BE2C (cell line): Measurements from ENCODE around the gene CDHR1.

Experiments used
- DNase-seq: peaks from one replicate; pipeline ENCODE4 v3.0.0-alpha.2; 2020
- H3K27me3 ChIP-seq: fragments of 250-450 bp; sonication (Bioruptor Pico); 2 replicates; pipeline ENCODE4 v1.5.1; 2020; ENCODE audit warnings: mild to moderate bottlenecking
- H3K36me3 ChIP-seq: fragments of 250-450 bp; sonication (Bioruptor Pico); 2 replicates; pipeline ENCODE4 v1.5.1; 2020; ENCODE audit warnings: mild to moderate bottlenecking
- H3K4me1 ChIP-seq: fragments of 250-450 bp; sonication (Bioruptor Pico); 2 replicates; pipeline ENCODE4 v1.5.1; 2020
- H3K4me3 ChIP-seq: 2 replicates; pipeline ENCODE4 v1.5.1; 2011; ENCODE audit warnings: low read depth, low read length
- H3K9me3 ChIP-seq: fragments of 250-450 bp; sonication (Bioruptor Pico); 2 replicates; pipeline ENCODE4 v1.5.1; 2020
- CTCF ChIP-seq: IDR thresholded peaks from 2 replicates; pipeline ENCODE4 v1.5.1; 2012; ENCODE audit warnings: mild to moderate bottlenecking, low read depth, low read length

CDHR1 gene

DNA sequence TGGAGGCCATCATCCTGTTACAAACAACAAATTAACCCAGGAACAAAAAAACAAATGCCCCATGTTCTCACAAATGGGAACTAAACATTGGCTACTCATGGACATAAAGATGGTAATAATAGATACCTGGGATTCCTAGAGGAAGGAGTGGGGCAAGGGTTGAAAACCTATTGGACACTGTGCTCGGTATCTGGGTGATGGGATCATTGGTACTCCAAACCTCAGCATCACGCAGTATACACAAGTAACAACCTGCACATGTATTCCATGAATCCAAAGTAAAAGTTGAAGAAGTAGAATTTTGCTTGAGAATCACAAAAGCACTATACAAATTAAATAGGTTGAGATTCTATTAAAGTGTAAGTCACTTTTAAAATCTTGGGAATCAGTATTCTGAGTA, 38.3 kb upstream of the CDHR1 start:
- Histone ChIP-seq H3K36me3 (peaks cover 20% of the 10 kb centered on the region), H3K4me1 (no peaks in the 10 kb centered on the region), H3K4me3 (no peak overlapping the region), H3K9me3 (no peaks in the 10 kb centered on the region), H3K27me3 (no peaks in the 10 kb centered on the region)
- no peak for DNase-seq
- TF ChIP-seq CTCF = no peak

GRCh38 chr10:84156768-84157167, 37.6 kb upstream of the CDHR1 start:
- TF ChIP-seq CTCF = no peak
- peaks cover 16% of the 10 kb centered on the region for H3K36me3 ChIP-seq
- DNase-seq = peak; percentile 24
- H3K27me3 ChIP-seq = no peaks in the 10 kb centered on the region
- H3K4me1 ChIP-seq = no peaks in the 10 kb centered on the region
- H3K4me3 ChIP-seq = no peak overlapping the region
- H3K9me3 ChIP-seq = no peaks in the 10 kb centered on the region

DNA sequence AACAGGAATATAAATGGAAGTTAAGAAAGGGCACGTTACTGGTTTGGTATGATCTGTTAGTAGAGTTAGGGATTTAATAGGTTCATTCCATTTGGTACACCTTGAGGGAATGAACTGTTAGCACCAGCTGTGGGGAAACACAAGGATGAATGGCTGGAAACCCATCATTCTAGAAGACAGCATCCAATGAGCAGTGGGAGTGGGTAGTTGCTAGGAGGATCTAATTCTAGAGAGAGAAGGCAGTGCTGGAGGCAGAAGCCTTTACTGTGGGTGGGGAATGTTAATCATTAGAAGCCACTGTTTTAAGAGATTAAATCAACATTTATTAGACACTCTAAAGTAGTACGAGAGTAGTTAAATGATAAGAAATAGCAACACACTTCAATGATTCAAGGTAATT, 36.3 kb upstream of the CDHR1 start:
- no peaks in the 10 kb centered on the region for H3K27me3 ChIP-seq
- no peak overlapping the region for H3K4me3 ChIP-seq
- H3K36me3 ChIP-seq = peaks cover 5% of the 10 kb centered on the region
- TF ChIP-seq CTCF = no peak
- H3K9me3 ChIP-seq = no peaks in the 10 kb centered on the region
- no peak for DNase-seq
- H3K4me1 ChIP-seq = no peaks in the 10 kb centered on the region

DNA sequence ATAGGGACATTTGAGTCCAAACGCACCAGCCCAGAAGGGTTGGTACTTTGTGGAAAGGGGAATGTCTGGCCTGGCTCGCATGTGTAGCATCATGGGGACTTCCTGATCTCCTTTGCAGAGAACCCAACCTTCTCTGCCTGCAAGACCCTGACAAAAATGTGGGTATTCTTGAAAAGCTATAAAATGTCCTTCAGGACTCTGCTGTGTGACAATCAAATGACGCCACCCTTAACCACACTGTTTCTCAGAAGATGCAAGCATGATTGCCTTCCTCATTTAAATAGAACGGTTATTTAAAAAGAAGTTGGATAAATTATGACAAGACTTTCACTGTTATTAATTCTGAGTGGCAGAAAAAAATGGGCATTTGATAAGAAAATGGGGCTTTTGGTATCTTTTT, 35.8 kb upstream of the CDHR1 start:
- no peak for TF ChIP-seq CTCF
- H3K4me1 ChIP-seq = no peaks in the 10 kb centered on the region
- peaks cover 2% of the 10 kb centered on the region for H3K36me3 ChIP-seq
- no peaks in the 10 kb centered on the region for H3K27me3 ChIP-seq
- no peak for DNase-seq
- no peak overlapping the region for H3K4me3 ChIP-seq
- H3K9me3 ChIP-seq = no peaks in the 10 kb centered on the region

DNA sequence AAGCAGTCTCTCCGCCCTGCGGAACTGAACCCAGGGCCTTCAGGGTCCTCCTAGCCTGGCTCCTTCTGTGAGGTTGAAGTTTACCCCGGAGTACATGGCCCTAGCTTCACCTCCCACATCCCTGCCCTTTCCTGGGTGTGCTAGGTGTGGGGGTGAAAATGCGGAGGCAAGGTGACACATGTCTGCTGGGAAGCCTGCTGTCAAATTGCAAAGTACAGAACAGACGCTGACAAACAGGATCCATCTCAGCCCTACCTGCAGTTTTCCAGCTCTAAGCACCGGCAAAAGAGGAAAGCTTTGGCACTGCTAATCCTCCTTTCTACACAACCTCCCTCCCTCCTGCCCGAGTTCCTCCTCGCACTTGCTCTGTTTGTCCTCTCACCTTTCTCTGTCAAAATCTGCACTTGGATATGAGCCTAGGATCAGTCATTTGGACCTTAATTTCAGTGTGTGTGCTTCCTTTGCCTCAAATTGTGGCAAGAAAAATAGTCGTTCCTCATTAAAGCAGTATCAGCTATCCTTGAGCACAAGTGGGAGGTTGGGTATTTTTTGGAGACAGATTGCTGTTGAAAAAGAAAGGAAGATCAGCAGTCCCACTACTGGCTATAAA, 35.2 kb upstream of the CDHR1 start:
- no peaks in the 10 kb centered on the region for H3K9me3 ChIP-seq
- H3K4me1 ChIP-seq = no peaks in the 10 kb centered on the region
- no peaks in the 10 kb centered on the region; the same call in 1 of the 2 replicates for H3K36me3 ChIP-seq
- H3K4me3 ChIP-seq = no peak overlapping the region
- no peak for DNase-seq
- no peak for TF ChIP-seq CTCF
- no peaks in the 10 kb centered on the region for H3K27me3 ChIP-seq

DNA sequence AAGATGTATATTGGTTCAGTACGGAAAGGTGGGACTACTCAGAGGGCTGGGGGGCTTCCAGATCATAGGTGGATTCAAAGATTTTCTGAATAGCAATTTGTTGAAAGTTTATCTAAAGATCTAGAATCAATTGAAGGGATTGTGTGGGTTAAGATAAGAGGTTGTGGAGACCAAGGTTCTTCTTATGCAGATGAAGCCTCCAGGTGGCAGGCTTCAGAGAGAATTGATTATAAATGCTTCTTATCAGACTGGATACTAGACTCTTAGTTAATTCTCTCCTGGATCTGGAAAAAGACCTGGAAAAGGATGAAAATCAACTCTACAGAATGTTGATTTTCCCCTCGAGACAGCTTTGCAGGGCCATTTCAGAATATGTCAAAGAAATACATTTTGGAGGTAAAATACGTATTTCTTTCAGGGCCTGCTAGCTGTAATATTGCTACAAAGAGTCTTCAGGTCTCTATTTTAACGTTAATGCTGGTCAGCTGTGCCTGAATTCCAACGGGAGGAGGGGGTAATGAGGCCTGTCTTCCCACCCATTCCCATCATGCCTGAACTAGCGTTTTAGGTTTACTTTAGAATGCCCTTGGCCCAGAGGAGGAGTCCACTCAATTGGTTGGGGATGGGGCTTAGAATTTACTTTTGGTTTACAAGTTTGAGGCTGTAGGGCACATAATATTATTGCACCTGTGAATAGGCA, 33.5 kb upstream of the CDHR1 start:
- Histone ChIP-seq H3K4me1 (no peaks in the 10 kb centered on the region), H3K27me3 (no peaks in the 10 kb centered on the region), H3K4me3 (no peak overlapping the region), H3K36me3 (no peaks in the 10 kb centered on the region), H3K9me3 (no peaks in the 10 kb centered on the region)
- no peak for DNase-seq
- no peak for TF ChIP-seq CTCF
